Stimulated activated CD4-positive, alpha-beta T cell treated with anti-CD3 and anti-CD28 coated beads, TNF-alpha, amount 100 ng/mL, for 1 hour (primary cell): ENCODE measurements around the gene TICAM2.
A peak's percentile ranks its signal among the peaks of the same experiment; 100 is the strongest.

ENCODE experiments used
- DNase-seq, 3 donors: peaks; one replicate each; pipeline ENCODE4 v3.0.0-alpha.2; 2020; ENCODE audit warnings: low read depth in 3 of 3, low spot score in 1 of 3

The TICAM2 gene

GRCh38 chr5:115571441-115571878, 30.8 kb downstream of the TICAM2 start:
- no peak for DNase-seq

- DNase-seq: no peak
These were observed 33.6 kb downstream of the TICAM2 start for GRCh38 chr5:115568668-115569067.

GRCh38 chr5:115565233-115565632, 37.0 kb downstream of the TICAM2 start:
- no peak for DNase-seq

GRCh38 chr5:115561176-115561575, 41.1 kb downstream of the TICAM2 start:
- no peak for DNase-seq

- no peak for DNase-seq
These were observed 42.8 kb downstream of the TICAM2 start for GRCh38 chr5:115559524-115559923.

- DNase-seq: no peak
These were observed 43.8 kb downstream of the TICAM2 start for GRCh38 chr5:115558388-115558956.

GRCh38 chr5:115557667-115558387, 44.5 kb downstream of the TICAM2 start:
- DNase-seq: no peak

- DNase-seq: no peak
These were observed 46.0 kb downstream of the TICAM2 start for GRCh38 chr5:115556276-115556675.

GRCh38 chr5:115555084-115555633, 47.1 kb downstream of the TICAM2 start:
- no peak for DNase-seq

- DNase-seq: no peak
These were observed 49.2 kb downstream of the TICAM2 start for GRCh38 chr5:115553082-115553481.

- no peak for DNase-seq
These were observed 50.9 kb downstream of the TICAM2 start for GRCh38 chr5:115551415-115551814.

- DNase-seq: no peak
These were observed 53.1 kb downstream of the TICAM2 start for GRCh38 chr5:115549154-115549553.

GRCh38 chr5:115548683-115549082, 53.6 kb downstream of the TICAM2 start:
- DNase-seq: no peak

GRCh38 chr5:115545351-115545882, 56.9 kb downstream of the TICAM2 start:
- DNase-seq: no peak

- DNase-seq: peak; percentile 89 to 99 (median 90)
These were observed 57.6 kb downstream of the TICAM2 start, which contains the start of gene FEM1C for GRCh38 chr5:115544436-115545350. Gene FEM1C, minus strand, starts transcription at chr5:115544775. Its CDS starts 1,282 bp downstream, at chr5:115543493.

- DNase-seq: peak in 1 of 3 donors; percentile 36
These were observed 58.2 kb downstream of the TICAM2 start for GRCh38 chr5:115544043-115544435.

- DNase-seq: peak in 1 of 3 donors; percentile 1
These were observed 58.8 kb downstream of the TICAM2 start for GRCh38 chr5:115543365-115544042.

GRCh38 chr5:115542651-115543364, 59.5 kb downstream of the TICAM2 start:
- no peak for DNase-seq

GRCh38 chr5:115542086-115542485, 60.2 kb downstream of the TICAM2 start:
- no peak for DNase-seq

- no peak for DNase-seq
These were observed 60.7 kb downstream of the TICAM2 start for GRCh38 chr5:115541611-115542010.
